ENCODE measurements around the gene LRBA. TPM values are rescaled to one million over a fixed set of nuclear protein-coding genes. Genes with fewer than 3 reads are reported as not detected.

The LRBA gene
- total RNA-seq, 2 donors from 2014 or later: 55.5 to 77.7 TPM

DNA sequence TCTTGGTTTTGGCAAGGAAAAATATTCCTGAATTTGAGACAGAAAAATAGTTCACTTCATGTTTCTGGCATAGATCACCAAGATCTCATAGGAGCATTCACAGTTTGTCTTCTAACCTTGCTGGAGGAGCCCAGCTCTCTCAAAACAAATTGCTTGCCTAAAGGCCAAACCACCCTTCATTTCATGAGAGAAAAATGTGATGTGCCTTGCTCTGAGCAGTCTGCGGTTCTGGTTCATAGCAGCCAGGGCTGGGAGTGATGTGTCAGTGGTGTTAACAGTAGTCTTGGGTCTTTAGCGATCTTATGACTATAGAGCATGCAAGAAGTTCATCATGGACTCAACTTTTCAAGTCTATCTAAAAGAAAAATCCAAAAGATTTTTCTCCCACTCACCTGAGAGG lies 753.5 kb downstream of the LRBA start:
- Histone ChIP-seq H3K4me3 (no peak overlapping the region), H3K9me3 (no peaks in the 10 kb centered on the region), H3K27ac (no peak overlapping the region)

DNA sequence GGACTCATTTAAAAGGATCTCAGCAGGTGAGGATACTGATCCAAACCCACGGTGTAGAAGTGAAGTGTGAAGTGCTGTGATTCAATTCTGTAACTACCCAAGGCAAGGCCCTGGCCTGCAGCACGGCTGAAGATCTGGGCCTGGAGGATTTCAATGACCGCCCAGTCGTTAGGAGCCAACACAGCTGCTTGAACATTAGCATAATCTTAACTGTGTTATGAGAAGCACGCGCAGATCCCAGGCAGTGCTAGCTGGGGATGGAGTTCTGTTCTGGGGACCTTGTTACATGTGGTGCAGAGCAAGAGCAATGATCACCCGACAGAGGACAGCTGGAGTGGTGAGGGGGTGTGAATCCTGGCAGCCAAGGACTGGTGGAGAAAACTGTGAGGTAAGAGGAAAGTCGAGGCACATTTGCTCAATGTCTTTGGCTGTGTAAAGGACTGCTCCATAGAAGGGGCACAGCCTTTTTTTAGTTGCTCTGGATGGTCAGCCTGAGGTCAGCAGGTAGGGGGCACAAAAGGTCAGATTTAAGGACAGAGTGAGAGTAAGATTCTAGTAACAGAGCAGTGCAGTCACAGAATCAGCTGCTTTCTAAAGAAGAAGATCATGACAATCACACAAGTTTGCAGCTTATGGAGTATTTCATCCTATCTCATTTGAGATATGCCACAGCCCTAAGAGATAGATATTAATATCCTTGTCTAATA lies 755.1 kb downstream of the LRBA start:
- no peak overlapping the region for H3K4me3 ChIP-seq
- H3K9me3 ChIP-seq: no peaks in the 10 kb centered on the region
- peaks cover 14% of the 10 kb centered on the region for H3K4me1 ChIP-seq
- intact Hi-C loops (cut with DNase I): no loop called here
- H3K9ac ChIP-seq (ENCODE audit: low read depth in 2 of 2, low read length in 2 of 2): no peak overlapping the region
- no peaks in the 10 kb centered on the region for H3K27me3 ChIP-seq
- H3K27ac ChIP-seq: no peak overlapping the region
- TF ChIP-seq, protein P1, sequence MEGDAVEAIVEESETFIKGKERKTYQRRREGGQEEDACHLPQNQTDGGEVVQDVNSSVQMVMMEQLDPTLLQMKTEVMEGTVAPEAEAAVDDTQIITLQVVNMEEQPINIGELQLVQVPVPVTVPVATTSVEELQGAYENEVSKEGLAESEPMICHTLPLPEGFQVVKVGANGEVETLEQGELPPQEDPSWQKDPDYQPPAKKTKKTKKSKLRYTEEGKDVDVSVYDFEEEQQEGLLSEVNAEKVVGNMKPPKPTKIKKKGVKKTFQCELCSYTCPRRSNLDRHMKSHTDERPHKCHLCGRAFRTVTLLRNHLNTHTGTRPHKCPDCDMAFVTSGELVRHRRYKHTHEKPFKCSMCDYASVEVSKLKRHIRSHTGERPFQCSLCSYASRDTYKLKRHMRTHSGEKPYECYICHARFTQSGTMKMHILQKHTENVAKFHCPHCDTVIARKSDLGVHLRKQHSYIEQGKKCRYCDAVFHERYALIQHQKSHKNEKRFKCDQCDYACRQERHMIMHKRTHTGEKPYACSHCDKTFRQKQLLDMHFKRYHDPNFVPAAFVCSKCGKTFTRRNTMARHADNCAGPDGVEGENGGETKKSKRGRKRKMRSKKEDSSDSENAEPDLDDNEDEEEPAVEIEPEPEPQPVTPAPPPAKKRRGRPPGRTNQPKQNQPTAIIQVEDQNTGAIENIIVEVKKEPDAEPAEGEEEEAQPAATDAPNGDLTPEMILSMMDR (IDR thresholded peaks at IDR 0.05): no peak
- no peaks in the 10 kb centered on the region for H3K36me3 ChIP-seq
- DNase-seq: no peak

More for the DNA sequence above, 753.5 kb downstream of the LRBA start:
- Histone ChIP-seq H3K36me3 (no peaks in the 10 kb centered on the region), H3K27me3 (no peaks in the 10 kb centered on the region), H3K9ac (ENCODE audit: low read depth in 2 of 2, low read length in 2 of 2) (no peak overlapping the region), H3K4me1 (peaks cover under 1% of the 10 kb centered on the region)
- intact Hi-C loops (cut with DNase I): no loop called here
- TF ChIP-seq, protein P1 (IDR thresholded peaks at IDR 0.05): no peak
- no peak for DNase-seq

DNA sequence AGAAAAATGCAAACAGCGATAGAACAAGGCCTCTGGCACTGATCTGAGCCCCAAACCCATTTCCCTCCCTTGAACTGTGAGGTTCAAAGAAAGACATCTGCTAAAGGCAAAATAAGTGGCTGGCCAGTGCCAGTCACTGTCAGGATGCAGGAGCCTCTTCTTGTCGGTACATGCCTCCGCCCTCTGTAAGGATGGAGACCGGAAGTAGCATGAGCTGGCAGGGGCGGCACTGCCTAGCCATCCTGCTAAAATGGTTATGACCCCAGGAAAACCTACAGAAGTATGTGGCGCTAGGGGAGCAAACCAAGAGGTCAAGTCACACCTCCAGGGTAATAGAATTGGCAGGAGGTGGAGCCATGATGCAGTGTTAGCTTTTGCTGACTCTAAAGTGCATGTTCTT lies 756.5 kb downstream of the LRBA start:
- DNase-seq: no peak
- intact Hi-C loops (cut with DNase I): no loop called here
- no peaks in the 10 kb centered on the region for H3K27me3 ChIP-seq
- peaks cover 14% of the 10 kb centered on the region for H3K4me1 ChIP-seq
- H3K4me3 ChIP-seq: no peak overlapping the region
- H3K9ac ChIP-seq (ENCODE audit: low read depth in 2 of 2, low read length in 2 of 2): no peak overlapping the region
- TF ChIP-seq, protein P1 (IDR thresholded peaks at IDR 0.05): no peak
- H3K27ac ChIP-seq: no peak overlapping the region
- H3K9me3 ChIP-seq: no peaks in the 10 kb centered on the region
- H3K36me3 ChIP-seq: no peaks in the 10 kb centered on the region

DNA sequence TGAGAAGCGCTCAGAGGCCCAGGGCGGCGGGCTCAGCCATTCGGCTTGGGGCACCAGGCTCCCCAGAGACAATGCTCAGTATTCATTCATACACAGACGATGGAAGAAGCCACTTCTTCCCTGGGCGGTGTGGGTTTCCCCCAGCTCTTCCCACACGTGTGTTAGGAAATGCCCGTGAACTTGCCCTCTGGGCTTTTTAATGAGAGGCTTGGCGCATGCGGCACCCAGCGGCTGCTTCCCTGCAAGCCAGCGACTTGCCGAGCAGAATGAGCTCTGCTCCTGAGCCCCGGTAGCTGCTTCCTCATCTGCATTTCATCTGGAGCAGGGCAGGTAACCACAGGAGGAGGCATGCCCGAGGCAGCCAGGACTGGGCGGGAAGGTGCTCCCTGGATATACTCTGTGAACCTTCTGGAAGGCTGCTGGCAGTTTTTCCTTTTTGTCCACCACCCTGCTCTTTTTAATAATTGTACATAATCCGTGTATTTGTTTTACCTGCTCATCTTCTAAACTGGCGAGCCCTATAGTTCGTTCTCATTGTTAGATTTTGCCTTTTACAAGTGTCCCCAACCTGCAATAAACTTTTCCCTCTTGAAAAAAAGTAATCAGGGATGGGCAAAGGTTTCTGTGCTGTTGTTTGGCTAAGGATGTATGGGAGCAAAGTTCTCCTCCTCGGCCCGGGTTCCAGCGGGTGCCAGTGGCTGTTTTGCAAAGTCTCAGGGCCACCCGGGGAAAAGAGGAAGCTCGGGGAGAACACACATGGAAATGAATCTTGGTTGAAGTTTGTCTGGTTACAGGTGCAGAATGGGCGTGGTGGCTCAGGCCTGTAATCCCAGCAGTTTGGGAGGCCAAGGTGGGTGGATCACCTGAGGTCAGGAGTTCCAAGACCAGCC lies 758.0 kb downstream of the LRBA start:
- peaks cover 14% of the 10 kb centered on the region for H3K4me1 ChIP-seq
- DNase-seq: peak; percentile 88

DNA sequence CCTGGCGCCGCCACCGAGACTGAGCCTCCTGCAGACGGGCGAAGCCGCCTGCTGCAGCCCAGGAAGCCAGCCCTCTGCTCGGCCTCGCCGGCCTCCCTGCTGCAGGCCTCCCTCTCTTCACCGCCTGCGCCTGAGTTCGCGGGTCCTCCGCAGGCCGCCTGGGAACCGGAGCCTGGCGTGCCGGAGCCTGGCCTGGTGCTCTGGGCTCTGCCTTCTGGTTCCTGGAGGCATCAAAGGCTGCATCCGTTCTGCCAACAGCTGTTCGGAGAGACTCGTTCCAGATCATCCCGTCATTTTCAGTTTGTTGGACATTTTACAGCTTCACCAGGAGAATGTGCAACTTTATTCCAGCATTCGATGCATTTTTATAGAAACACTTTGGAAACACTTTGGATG lies 758.9 kb downstream of the LRBA start:
- TF ChIP-seq, protein P1 (IDR thresholded peaks at IDR 0.05): no peak
- H3K4me1 ChIP-seq: peaks cover 14% of the 10 kb centered on the region
- peak overlapping the region; percentile 78 for H3K27ac ChIP-seq
- intact Hi-C loops (cut with DNase I): no loop called here
- H3K9me3 ChIP-seq: no peaks in the 10 kb centered on the region
- no peak overlapping the region for H3K4me3 ChIP-seq
- H3K27me3 ChIP-seq: no peaks in the 10 kb centered on the region
- H3K36me3 ChIP-seq: no peaks in the 10 kb centered on the region
- no peak for DNase-seq
- peak overlapping the region in 1 of 2 donors; percentile 68 for H3K9ac ChIP-seq (ENCODE audit: low read depth in 2 of 2, low read length in 2 of 2)

More for the DNA sequence above, 758.0 kb downstream of the LRBA start:
- H3K9me3 ChIP-seq: no peaks in the 10 kb centered on the region
- intact Hi-C loops (cut with DNase I): no loop called here
- no peaks in the 10 kb centered on the region for H3K36me3 ChIP-seq
- H3K27me3 ChIP-seq: no peaks in the 10 kb centered on the region
- peak overlapping the region in 1 of 2 donors; percentile 68 for H3K9ac ChIP-seq (ENCODE audit: low read depth in 2 of 2, low read length in 2 of 2)
- peak overlapping the region; percentile 78 for H3K27ac ChIP-seq
- no peak overlapping the region for H3K4me3 ChIP-seq
- TF ChIP-seq, protein P1 (IDR thresholded peaks at IDR 0.05): no peak

Data from colonic mucosa (tissue), 4 donors.